ENCODE data around the gene LRRC23.
"Not testable (repeated sequence)": the region's sequence is repeated elsewhere in the genome, so short reads cannot be mapped to it uniquely, and the experiment has no call there.

The LRRC23 gene

DNA sequence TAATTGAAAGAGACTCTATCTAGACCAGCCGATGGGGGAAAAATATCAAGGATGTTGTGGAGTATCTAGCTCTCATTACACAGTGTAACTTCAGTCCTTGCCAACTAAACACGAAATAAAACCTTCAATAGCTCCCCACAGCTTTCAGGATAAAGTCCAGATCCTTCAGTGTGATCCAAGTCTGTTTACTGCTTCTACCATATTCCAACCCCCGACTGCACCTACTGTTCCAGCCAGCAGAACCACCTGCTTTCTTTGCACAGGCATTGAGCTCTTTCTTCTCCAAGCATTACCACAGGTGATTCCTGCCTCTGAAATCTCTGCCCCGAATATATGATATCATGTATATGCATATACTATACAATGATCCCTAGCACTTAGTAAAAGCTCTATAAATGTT lies 2.2 kb upstream of the LRRC23 start:
- Histone ChIP-seq H3K36me3 (ENCODE audit: insufficient read depth, low read length) (no peaks in the 10 kb centered on the region), H3K9me3 (ENCODE audit: low read length) (no peaks in the 10 kb centered on the region), H3K4me3 (ENCODE audit: low read length) (no peak overlapping the region), H3K4me1 (ENCODE audit: insufficient read depth, low read length) (peaks cover 18% of the 10 kb centered on the region), H2AFZ (ENCODE audit: low read depth, low read length) (no peak overlapping the region), H3K27me3 (ENCODE audit: insufficient read depth, low read length) (no peaks in the 10 kb centered on the region)

DNA sequence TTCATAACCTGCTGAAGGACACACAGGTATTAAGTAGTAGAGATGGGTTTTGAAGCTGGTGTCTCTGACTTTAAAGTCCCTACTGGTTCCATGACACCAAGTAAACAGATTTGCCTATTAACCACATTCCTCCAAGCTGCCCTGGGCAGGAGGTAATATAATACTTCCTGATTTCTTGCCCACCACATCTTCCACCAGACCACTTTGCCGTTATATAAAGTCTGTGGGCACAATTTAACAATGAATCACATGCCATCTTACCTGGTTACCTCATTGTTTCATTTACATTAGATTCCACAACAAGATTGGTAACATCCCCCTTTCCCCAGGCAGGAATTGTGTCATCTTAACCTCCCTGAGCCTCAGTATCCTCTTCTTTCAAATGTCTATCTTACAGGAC lies 900 bp upstream of the LRRC23 start:
- H3K4me3 ChIP-seq (ENCODE audit: low read length) = no peak overlapping the region
- H3K27me3 ChIP-seq (ENCODE audit: insufficient read depth, low read length) = no peaks in the 10 kb centered on the region
- H3K36me3 ChIP-seq (ENCODE audit: insufficient read depth, low read length) = no peaks in the 10 kb centered on the region
- H3K9me3 ChIP-seq (ENCODE audit: low read length) = no peaks in the 10 kb centered on the region
- H3K4me1 ChIP-seq (ENCODE audit: insufficient read depth, low read length) = peaks cover 18% of the 10 kb centered on the region
- H2AFZ ChIP-seq (ENCODE audit: low read depth, low read length) = peak overlapping the region; percentile 86

DNA sequence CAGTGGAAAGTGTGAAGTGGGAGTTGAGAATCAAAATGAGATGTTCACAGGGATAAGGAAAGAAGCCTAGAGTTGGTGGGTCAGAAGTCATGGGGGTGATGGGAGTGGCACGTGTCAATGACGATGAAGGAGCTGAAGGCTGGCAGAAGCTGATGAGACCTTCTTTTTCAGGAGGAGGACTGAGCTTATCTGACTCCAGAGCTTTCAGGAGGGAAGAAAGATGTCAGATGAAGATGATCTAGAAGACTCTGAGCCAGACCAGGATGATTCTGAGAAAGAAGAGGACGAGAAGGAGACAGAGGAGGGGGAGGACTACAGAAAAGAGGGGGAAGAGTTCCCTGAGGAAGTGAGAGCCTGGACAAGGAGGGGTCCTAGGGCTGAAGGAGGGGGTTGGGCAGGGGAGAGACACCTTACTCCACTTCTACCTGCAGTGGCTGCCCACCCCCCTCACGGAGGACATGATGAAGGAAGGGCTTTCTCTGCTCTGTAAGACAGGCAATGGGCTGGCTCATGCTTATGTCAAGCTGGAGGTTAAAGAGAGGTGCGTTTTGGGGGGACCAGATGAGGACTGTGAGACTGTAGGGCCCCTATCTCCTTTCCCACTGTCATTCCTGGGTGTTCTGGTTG lies 905 bp downstream of the LRRC23 start:
- no peaks in the 10 kb centered on the region for H3K9me3 ChIP-seq (ENCODE audit: low read length)
- peaks cover 15% of the 10 kb centered on the region for H3K4me1 ChIP-seq (ENCODE audit: insufficient read depth, low read length)
- H3K4me3 ChIP-seq (ENCODE audit: low read length) = peak overlapping the region; percentile 49
- H3K27me3 ChIP-seq (ENCODE audit: insufficient read depth, low read length) = no peaks in the 10 kb centered on the region
- H2AFZ ChIP-seq (ENCODE audit: low read depth, low read length) = peak overlapping the region; percentile 86
- H3K36me3 ChIP-seq (ENCODE audit: insufficient read depth, low read length) = no peaks in the 10 kb centered on the region

DNA sequence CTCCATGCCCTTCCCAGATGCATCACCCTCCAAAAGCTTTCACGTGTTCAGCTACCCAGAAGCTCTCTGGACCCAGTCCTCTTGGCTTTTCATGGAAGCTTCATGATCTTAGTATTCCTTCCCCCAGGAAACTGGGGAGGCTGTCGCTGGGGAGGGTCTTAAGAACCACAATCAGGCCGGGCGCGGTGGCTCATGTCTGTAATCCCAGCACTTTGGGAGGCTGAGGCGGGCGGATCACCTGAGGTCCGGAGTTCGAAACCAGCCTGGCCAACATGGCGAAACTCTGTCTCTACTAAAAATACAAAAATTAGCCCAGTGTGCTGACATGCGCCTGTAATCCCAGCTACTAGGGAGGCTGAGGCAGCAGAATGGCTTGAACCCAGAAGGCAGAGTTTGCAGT lies 3.5 kb downstream of the LRRC23 start:
- not testable (repeated sequence) for H3K4me3 ChIP-seq (ENCODE audit: low read length); H3K36me3 ChIP-seq (ENCODE audit: insufficient read depth, low read length); H3K27me3 ChIP-seq (ENCODE audit: insufficient read depth, low read length); H2AFZ ChIP-seq (ENCODE audit: low read depth, low read length); H3K9me3 ChIP-seq (ENCODE audit: low read length)
- H3K4me1 ChIP-seq (ENCODE audit: insufficient read depth, low read length) = peaks cover 15% of the 10 kb centered on the region

DNA sequence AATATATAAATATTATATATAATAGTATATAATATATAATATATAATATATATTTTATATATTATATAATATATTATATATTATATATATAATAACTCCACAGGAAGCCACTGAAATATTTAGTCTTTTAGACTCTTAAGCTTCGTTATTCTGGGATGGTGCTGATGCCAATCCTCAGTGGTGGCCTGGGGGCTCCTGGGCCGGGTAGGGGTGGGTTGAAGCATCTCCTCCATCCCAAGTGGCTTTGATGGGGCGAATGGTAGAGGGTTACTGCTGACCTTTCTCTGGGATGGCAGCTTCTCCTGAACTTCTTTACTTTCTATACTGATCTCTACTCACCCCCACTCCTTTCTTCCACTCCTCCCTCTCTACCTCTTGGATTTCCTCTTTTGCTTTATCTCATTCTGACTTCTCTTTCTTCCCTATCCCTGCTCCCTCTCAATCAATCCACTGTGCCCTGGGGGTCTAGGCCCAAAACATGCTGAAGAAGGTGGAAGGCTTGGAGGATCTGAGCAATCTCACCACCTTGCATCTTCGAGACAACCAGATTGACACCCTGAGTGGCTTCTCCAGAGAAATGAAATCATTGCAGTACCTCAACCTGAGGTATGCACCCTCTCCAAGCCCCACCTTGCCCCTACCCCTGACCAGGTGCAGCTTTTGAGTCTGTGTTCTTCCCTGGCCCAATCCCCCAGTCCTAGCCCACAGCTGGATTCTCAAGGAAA lies 5.0 kb downstream of the LRRC23 start:
- H3K36me3 ChIP-seq (ENCODE audit: insufficient read depth, low read length) = no peaks in the 10 kb centered on the region
- H3K4me1 ChIP-seq (ENCODE audit: insufficient read depth, low read length) = peaks cover 10% of the 10 kb centered on the region
- H2AFZ ChIP-seq (ENCODE audit: low read depth, low read length) = no peak overlapping the region
- H3K9me3 ChIP-seq (ENCODE audit: low read length) = no peaks in the 10 kb centered on the region
- no peak overlapping the region for H3K4me3 ChIP-seq (ENCODE audit: low read length)
- H3K27me3 ChIP-seq (ENCODE audit: insufficient read depth, low read length) = no peaks in the 10 kb centered on the region

DNA sequence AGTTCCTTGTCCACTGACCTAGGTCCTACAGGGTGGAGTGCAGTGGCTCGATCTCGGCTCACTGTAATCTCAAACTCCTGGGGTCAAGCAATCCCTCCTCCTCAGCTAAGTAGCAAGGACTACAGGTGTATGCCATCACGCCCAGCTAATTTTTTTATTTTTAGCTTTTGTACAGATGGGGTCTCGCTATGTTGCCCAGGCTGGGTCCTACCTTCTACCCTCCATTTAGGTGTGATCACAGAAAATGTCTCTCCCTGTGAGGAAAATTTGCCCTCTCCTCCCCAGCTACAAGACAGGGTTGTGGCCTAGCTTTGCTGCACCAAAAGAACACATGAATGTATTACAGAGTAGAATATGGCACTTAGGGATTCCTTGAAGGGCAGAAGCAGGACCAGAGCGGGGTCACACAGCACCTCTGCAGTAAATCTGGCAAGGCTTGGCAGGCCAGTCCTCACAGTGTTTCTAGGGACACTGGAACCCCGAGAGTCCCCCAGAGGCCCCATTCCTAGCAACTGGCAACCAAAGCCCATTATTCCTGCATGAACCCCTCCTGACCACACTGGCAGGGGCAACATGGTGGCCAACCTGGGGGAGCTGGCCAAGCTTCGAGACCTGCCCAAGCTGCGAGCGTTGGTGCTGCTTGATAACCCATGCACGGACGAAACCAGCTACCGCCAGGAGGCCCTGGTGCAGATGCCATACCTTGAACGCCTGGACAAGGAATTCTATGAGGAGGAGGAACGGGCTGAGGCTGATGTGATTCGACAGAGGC lies 7.7 kb downstream of the LRRC23 start:
- peaks cover 13% of the 10 kb centered on the region for H3K4me1 ChIP-seq (ENCODE audit: insufficient read depth, low read length)
- H3K9me3 ChIP-seq (ENCODE audit: low read length) = no peaks in the 10 kb centered on the region
- H3K36me3 ChIP-seq (ENCODE audit: insufficient read depth, low read length) = no peaks in the 10 kb centered on the region
- H3K27me3 ChIP-seq (ENCODE audit: insufficient read depth, low read length) = no peaks in the 10 kb centered on the region
- H2AFZ ChIP-seq (ENCODE audit: low read depth, low read length) = no peak overlapping the region
- no peak overlapping the region for H3K4me3 ChIP-seq (ENCODE audit: low read length)

DNA sequence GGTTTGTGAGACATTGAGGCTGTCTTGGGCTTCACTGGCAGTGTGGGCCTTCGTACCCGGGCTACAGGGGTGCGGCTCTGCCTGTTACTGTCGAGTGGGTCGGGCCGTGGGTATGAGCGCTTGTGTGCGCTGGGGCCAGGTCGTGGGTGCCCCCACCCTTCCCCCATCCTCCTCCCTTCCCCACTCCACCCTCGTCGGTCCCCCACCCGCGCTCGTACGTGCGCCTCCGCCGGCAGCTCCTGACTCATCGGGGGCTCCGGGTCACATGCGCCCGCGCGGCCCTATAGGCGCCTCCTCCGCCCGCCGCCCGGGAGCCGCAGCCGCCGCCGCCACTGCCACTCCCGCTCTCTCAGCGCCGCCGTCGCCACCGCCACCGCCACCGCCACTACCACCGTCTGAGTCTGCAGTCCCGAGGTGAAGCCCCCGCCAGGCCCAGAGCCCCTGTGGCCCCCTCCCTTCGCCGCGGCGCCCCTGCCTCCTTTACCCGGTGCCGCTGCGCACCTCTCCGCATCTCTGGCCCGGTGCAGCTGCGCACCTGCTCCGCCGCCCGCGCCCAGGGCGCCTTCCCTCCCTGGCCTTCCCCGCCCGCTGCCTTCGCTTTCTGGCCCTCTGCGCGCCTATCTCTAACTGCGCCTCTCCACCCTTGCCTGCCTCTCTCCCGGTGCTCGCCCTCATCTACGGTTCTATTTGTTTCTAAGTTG lies 9.8 kb downstream of the LRRC23 start, which contains the start of gene ENO2:
ENO2 (plus strand) TSS at position 335 of the 701 bp plus-strand sequence. CDS start 1,253 bp downstream, outside the sequence.
- no peaks in the 10 kb centered on the region for H3K9me3 ChIP-seq (ENCODE audit: low read length)
- H3K4me1 ChIP-seq (ENCODE audit: insufficient read depth, low read length) = peaks cover 13% of the 10 kb centered on the region
- H3K4me3 ChIP-seq (ENCODE audit: low read length) = peak within 1 kb of the TSS; percentile 59
- no peaks in the 10 kb centered on the region for H3K27me3 ChIP-seq (ENCODE audit: insufficient read depth, low read length)
- H2AFZ ChIP-seq (ENCODE audit: low read depth, low read length) = peak within 1 kb of the TSS; percentile 80
- peaks cover 3% of the 10 kb centered on the region for H3K36me3 ChIP-seq (ENCODE audit: insufficient read depth, low read length)

DNA sequence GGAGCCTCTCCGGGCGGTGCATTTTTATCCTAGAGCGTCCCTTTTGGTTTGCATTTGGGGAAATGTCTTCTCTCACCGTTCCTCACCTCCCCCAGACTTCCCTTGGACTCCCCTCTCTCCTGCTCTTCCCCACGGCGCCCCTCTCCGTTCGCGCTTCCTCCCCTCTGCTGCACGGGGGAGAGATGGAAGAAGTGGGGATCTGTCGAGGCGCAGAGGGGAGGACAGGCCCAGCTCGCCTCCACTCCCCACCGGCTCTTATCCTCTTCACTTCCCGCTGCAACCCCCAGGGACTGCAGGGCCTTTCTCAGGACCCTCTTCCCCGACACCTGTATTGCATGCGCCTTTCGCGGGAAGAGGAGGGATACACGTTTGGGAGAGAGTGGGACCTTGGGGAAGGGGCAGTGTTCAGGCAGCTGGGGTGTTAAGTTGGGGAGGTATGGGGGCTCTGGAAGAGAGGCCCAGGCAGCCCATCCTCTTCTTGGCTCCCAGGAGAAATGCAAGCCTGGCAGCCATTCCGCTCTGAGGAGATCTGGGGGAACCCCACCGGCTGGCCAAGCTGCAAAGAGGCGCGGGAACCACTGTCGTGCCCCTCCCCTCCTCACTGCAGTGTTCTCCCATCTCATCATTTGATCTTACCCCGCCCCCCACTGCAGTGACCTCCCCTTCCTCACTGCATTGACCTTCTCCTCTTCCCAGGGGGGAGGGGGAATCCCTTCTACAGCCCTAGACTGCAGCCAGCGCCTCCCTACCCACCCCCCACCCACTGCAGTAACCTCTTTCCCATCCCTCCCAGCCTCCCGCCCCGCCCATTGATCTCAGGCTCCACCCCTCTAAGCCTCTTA lies 10.5 kb downstream of the LRRC23 start:
- no peaks in the 10 kb centered on the region for H3K9me3 ChIP-seq (ENCODE audit: low read length)
- H3K36me3 ChIP-seq (ENCODE audit: insufficient read depth, low read length) = peaks cover 5% of the 10 kb centered on the region
- peak overlapping the region; percentile 59 for H3K4me3 ChIP-seq (ENCODE audit: low read length)
- H3K27me3 ChIP-seq (ENCODE audit: insufficient read depth, low read length) = no peaks in the 10 kb centered on the region
- H2AFZ ChIP-seq (ENCODE audit: low read depth, low read length) = peak overlapping the region; percentile 80
- H3K4me1 ChIP-seq (ENCODE audit: insufficient read depth, low read length) = peaks cover 13% of the 10 kb centered on the region

DNA sequence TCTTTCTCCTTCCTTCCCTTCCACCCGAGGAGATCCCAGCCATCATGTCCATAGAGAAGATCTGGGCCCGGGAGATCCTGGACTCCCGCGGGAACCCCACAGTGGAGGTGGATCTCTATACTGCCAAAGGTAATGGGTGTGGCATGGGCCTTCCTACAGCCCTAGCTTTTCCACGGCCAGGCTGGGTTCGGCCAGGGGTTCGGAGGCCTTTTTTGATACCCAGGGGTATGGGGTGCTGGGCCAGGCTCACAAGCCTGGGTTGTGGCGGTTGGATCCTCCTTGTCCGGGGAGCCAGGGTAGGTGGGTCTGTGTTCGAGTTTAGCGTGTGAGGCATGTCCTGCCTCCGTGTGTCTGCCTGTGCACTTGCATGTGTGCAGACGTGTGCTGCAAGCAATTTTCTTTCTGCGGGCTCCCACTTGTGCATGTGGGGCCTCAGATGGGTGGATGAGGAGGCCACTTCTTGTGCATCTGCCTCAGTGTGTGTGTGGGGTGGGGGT lies 11.2 kb downstream of the LRRC23 start:
- Histone ChIP-seq H3K4me3 (ENCODE audit: low read length) (no peak overlapping the region), H3K4me1 (ENCODE audit: insufficient read depth, low read length) (peaks cover 13% of the 10 kb centered on the region), H2AFZ (ENCODE audit: low read depth, low read length) (no peak overlapping the region), H3K27me3 (ENCODE audit: insufficient read depth, low read length) (no peaks in the 10 kb centered on the region), H3K36me3 (ENCODE audit: insufficient read depth, low read length) (peaks cover 6% of the 10 kb centered on the region), H3K9me3 (ENCODE audit: low read length) (no peaks in the 10 kb centered on the region)

DNA sequence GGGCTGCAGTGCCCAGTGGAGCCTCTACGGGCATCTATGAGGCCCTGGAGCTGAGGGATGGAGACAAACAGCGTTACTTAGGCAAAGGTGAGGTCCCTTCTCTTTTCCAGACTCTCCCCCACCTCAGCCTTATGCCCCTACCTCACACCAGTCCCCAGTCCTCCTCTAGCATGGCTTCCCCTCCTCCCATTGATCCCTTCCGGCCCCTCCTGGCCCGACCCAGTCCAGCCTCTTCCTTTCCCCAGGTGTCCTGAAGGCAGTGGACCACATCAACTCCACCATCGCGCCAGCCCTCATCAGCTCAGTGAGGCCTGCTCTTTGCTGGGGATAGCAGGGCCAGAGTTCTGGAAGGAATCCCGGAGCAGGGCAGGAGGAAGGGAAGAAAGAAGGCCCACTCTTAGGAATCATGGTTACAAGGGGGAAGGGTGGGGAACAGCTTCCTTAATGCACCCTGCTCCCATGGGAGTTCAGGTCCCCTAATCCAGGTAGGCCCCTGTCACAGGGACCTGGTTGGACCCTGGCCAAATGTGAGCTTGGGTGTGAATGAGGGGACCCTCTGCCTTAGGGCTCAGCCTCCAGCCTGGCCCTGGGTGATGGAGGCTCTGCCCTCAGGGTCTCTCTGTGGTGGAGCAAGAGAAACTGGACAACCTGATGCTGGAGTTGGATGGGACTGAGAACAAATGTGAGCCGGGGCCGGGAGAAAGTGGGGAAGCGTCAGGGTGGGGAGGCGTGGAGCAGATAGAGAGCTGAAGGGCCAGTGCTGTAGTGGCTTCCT lies 12.0 kb downstream of the LRRC23 start:
- H3K4me1 ChIP-seq (ENCODE audit: insufficient read depth, low read length) = peaks cover 13% of the 10 kb centered on the region
- H3K9me3 ChIP-seq (ENCODE audit: low read length) = no peaks in the 10 kb centered on the region
- no peak overlapping the region for H3K4me3 ChIP-seq (ENCODE audit: low read length)
- no peaks in the 10 kb centered on the region for H3K27me3 ChIP-seq (ENCODE audit: insufficient read depth, low read length)
- H3K36me3 ChIP-seq (ENCODE audit: insufficient read depth, low read length) = peaks cover 10% of the 10 kb centered on the region
- no peak overlapping the region for H2AFZ ChIP-seq (ENCODE audit: low read depth, low read length)

DNA sequence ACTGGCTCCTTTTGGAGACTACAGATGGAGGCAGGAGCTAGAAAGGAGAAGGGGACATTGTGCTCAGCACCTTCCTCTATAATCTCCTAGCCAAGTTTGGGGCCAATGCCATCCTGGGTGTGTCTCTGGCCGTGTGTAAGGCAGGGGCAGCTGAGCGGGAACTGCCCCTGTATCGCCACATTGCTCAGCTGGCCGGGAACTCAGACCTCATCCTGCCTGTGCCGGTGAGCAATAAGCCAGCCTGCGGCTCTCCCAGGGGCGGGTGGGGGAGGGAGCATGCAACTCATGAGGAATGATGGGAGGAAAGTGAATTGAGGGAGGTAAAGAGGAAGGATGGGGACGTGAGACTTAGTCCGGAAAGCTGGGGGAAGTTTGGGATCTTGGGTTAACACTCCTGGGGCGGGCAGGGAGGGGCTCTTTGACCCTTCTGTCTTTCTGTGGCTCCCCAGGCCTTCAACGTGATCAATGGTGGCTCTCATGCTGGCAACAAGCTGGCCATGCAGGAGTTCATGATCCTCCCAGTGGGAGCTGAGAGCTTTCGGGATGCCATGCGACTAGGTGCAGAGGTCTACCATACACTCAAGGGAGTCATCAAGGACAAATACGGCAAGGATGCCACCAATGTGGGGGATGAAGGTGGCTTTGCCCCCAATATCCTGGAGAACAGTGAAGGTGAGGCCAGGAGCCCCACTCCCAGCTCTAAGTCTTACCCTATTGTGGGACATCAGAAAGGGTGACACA lies 13.0 kb downstream of the LRRC23 start:
- no peak overlapping the region for H3K4me3 ChIP-seq (ENCODE audit: low read length)
- no peak overlapping the region for H2AFZ ChIP-seq (ENCODE audit: low read depth, low read length)
- H3K27me3 ChIP-seq (ENCODE audit: insufficient read depth, low read length) = no peaks in the 10 kb centered on the region
- peaks cover 10% of the 10 kb centered on the region for H3K36me3 ChIP-seq (ENCODE audit: insufficient read depth, low read length)
- no peaks in the 10 kb centered on the region for H3K9me3 ChIP-seq (ENCODE audit: low read length)
- peaks cover 14% of the 10 kb centered on the region for H3K4me1 ChIP-seq (ENCODE audit: insufficient read depth, low read length)

Measured in neuron (in vitro differentiated cells).